NCI-H1092 treated with DMSO at 0.1 percent for 48 hours (cell line): ENCODE data around the gene SLC22A23.

Experiments
- DNase-seq: peaks from one replicate; lab custom pipeline; 2025; lab: John Stamatoyannopoulos, UW

The SLC22A23 gene

GRCh38 chr6:3283241-3283640 lies 173.6 kb downstream of the SLC22A23 start:
- DNase-seq = no peak

DNA sequence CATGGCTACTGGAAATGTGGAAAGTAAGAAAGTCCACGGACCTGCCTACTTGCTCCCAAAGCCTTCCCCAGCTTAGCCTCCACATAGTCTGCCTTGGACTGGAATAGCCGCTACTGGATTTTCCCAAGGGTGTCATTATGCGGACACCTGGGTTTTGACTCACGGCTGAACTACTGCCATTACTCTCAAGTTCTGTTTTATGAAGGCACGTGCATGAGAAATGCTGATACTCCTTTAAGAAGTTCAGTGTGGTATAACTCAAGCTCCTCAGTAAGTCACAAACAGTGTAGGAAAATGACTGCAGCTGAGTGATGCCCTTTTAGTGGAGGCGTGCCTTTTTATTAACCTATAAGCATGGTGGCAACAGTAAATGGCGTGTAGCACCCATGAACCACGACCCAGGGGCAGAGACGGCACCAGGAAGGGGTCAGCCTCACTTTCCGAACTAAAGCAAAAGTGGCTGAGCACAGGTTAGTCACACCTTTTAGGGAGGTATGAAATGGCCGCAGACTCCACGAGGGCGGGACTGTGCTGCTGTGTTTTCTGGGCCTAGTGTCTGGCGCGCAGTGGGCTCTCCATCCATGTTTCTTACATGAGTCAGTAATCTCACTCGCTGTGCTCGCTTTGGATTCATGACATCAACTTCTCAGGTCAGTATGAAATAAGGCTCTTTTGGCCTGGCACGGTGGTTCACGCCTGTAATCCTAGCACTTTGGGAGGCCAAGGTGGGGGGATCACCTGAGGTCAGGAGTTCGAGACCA lies 174.2 kb downstream of the SLC22A23 start:
- DNase-seq = no peak

- DNase-seq = no peak
These were observed 175.0 kb downstream of the SLC22A23 start for GRCh38 chr6:3281631-3282475.

- DNase-seq = no peak
These were observed 175.9 kb downstream of the SLC22A23 start for GRCh38 chr6:3280866-3281465.

DNA sequence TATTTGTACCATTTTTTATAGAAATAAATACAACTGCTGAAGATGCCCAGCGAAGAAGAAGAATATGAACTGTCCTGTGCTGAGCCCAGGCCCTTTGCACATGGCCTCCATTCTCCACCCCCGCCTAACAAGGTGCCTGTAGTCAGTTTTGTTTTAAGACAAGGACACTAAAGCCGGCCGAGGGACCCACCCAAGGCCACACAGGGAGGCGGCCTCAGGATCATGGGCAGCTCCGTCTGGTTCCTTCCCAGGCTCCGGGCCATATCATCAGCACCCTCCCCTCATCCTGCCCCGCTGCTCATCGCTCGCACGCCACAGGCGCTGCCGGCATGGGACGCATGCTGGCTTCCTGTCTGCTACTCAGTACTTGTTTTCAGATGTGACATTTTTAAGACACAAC lies 176.8 kb downstream of the SLC22A23 start:
- DNase-seq = no peak

GRCh38 chr6:3278691-3279090 lies 178.2 kb downstream of the SLC22A23 start:
- DNase-seq = no peak

GRCh38 chr6:3277851-3278416 lies 178.9 kb downstream of the SLC22A23 start:
- DNase-seq = no peak

- no peak for DNase-seq
These were observed 179.6 kb downstream of the SLC22A23 start for GRCh38 chr6:3277251-3277650.

- DNase-seq = no peak
These were observed 180.4 kb downstream of the SLC22A23 start for GRCh38 chr6:3276174-3277167.

DNA sequence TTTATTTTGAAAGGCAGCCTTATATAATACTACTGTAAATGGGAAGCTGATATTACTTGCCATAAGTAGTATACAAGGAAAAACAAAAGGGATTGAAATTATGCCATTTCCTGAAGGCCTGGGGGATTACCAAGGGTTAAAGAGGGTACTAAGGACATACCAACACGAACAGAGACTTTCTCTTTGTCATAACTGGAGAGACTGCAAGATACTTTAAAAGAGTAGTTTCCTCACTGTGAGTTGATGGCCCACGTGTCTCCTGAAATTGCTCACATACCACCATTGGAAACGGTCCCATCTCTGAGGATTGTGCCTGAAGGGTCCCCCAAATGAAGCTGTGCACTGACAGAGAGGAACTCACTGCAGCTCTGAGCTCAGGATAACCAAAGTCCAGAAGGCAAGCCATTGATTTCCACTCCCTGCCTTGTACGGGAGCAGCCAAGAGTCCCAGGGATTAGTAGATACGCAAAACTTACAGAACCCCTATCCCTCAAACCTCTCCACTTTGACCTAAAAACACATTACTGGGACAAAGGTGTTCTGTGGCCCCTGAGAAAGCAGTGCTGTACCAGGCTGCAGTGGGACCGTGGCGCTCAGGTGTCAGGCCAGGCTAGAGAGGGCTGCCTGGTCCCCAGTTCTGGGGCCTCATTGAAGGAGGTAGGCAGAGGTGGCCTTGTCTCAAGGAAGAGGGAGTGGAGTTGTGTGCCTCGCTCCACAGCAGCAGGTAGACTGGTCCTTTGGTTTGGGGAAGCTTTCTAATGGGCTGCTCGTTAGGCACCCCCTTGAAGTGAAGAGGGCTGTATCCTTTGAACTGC lies 182.9 kb downstream of the SLC22A23 start:
- DNase-seq = no peak

GRCh38 chr6:3272911-3273547 lies 183.8 kb downstream of the SLC22A23 start:
- DNase-seq = no peak

GRCh38 chr6:3271756-3272155 lies 185.1 kb downstream of the SLC22A23 start:
- no peak for DNase-seq

GRCh38 chr6:3270258-3270657 lies 186.6 kb downstream of the SLC22A23 start:
- no peak for DNase-seq

- no peak for DNase-seq
These were observed 187.4 kb downstream of the SLC22A23 start for GRCh38 chr6:3269281-3269975.

DNA sequence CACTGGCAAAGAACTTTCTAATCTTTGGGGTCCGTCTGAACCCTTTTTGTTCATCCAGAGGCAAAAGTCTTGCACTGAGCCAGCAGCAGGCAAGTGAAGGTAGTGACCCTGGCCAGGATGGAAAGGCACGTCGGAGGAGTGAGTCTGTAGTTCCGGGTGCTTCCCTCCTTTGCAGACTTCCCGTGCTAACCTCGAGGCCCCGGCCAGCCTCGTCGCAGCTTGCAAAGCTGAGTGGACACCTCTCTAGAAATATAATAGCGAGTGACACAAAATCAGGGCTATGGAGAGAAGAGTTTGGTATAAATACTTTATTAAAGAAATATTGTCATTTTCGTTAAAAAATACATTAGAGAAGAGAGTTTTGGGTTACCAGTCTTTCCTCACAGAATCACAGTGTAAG lies 188.2 kb downstream of the SLC22A23 start:
- no peak for DNase-seq

DNA sequence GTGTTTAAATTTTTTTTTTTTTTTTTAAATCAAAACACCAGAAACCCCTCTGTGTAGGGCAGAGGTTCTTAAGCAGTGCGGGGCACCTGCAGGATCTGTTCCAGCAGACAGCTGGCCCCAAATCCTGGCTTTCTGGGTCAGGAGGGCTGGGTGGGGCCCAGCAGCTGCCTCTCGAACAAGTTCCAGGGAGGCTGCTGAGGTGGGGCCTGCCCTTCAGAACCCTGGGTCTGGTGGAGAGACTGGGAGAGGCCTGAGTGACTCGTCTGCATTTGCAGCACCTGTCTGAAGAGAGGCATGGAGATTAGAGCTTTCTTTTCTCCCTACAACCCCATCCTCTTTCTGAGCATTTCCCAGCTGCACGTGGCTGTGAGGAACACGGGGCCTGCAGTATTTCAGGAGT lies 189.7 kb downstream of the SLC22A23 start:
- DNase-seq = no peak

DNA sequence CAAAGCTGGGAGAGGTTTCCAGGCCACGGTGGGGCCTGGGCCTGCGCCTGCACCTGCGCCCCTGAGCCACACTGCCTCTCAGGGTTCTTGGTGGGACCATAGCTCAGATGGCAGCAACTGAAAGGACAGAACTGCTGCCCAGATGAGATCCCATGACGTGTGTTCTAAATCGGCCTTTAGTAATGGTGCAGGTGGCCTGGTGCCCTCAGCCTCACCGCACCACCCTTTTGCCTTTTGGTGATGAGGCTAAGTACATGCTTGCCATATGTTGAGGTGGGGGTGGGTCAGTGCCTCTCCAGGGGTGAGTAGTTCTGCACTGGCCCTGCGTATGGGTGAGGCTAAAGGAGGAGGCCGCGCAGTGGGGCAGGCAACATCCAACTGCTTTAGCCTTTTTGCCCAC lies 190.7 kb downstream of the SLC22A23 start:
- no peak for DNase-seq

DNA sequence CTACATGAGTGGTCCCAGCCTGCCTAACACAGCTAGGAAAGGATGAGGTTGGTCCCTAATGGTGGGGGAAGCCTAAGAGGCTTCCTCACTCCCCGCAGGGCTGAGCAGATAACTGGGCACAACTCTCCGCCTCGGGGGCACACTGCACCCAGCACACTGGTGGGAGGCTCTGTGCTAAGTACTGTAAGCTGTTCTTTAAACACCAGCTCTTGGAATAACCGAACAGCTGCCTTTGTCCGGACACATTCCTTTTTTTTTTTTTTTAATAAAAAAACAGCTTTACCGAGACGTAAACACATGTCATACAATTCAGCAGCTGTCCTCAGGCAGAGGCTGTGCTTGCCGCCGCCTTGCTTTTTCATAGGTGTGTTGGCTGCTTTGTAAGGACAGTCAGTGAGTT lies 191.2 kb downstream of the SLC22A23 start:
- no peak for DNase-seq

DNA sequence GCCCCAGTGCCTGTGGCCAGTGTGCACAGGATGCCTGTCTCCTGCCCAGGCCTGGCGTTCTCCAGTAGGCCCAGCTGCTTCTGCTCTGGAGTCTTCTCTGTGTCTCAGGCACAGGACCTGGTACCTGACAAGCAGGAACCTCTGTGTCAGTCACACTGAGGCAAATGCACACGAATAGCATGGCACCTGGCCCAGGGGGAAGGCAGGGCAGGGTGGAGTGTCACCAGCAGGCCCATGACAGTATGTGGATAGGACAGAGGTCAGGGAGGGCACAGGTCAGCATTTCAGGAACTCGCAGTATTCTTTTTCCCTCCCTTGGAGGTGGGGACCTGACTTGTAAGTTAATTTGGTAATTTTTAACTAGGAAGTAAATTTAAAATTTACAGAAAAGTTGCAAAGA lies 192.5 kb downstream of the SLC22A23 start:
- DNase-seq = no peak
